Right atrium auricular region (tissue), 2 donors: ENCODE results near the gene SUFU. TPM values are rescaled to one million over a fixed set of nuclear protein-coding genes. Genes with fewer than 3 reads are reported as not detected.
A peak's percentile ranks its signal among the peaks of the same experiment; 100 is the strongest.

Experiments used
- DNase-seq: peaks from one replicate; pipeline ENCODE4 v3.0.0-alpha.2; 2019; ENCODE audit warnings: low spot score
- H3K27ac ChIP-seq, 2 donors: fragments of 200-600 bp; sonication (generic); 1 replicate in 1 of 2; 2 replicates in 1 of 2; pipeline ENCODE4 v1.5.1; 2016 to 2019
- H3K27me3 ChIP-seq, 2 donors: fragments of 200-600 bp; sonication (generic); one replicate each; pipeline versions ENCODE4 v1.5.1 to v1.6.0; 2017 to 2019
- H3K36me3 ChIP-seq: fragments of 200-600 bp; sonication (generic); one replicate; pipeline ENCODE4 v1.5.1; 2016
- H3K4me1 ChIP-seq, 2 donors: fragments of 200-600 bp; sonication (generic); one replicate each; pipeline versions ENCODE4 v1.5.1 to v1.6.0; 2017 to 2019
- H3K4me3 ChIP-seq, 2 donors: fragments of 200-600 bp; sonication (generic); 1 replicate in 1 of 2; 2 replicates in 1 of 2; pipeline ENCODE4 v1.5.1; 2017 to 2019; ENCODE audit warnings: mild to moderate bottlenecking in 1 of 2, moderate library complexity in 1 of 2
- H3K9me3 ChIP-seq, 2 donors: fragments of 200-600 bp; sonication (generic); one replicate each; pipeline ENCODE4 v1.5.1; 2019
- CTCF ChIP-seq, 2 donors: fragments of 200-600 bp; sonication (generic); IDR thresholded peaks; one replicate each; pipeline ENCODE4 v1.5.1; 2019; ENCODE audit warnings: antibody characterized with exemption in 2 of 2
- total RNA-seq, 2 donors: library from RNA; depleted of rRNA; stranded (reverse); fragments of >200 nt; gene quantifications; one replicate each; pipeline ENCODE4 v1.1.0, GENCODE V29; 2016

Gene SUFU
- total RNA-seq, 2 donors from 2014 or later, result 4.9 to 6.4 TPM

GRCh38 chr10:102601639-102602038 lies 97.9 kb downstream of the SUFU start:
- no peak for DNase-seq
- H3K36me3 ChIP-seq, result peaks cover 7% of the 10 kb centered on the region
- no peaks in the 10 kb centered on the region for H3K9me3 ChIP-seq
- H3K27ac ChIP-seq, result peak overlapping the region; percentile 60 to 84
- H3K27me3 ChIP-seq, result no peaks in the 10 kb centered on the region
- no peak for TF ChIP-seq CTCF (IDR thresholded peaks at IDR 0.05)
- no peak overlapping the region for H3K4me3 ChIP-seq
- peaks cover 0 to 94% of the 10 kb centered on the region in 2 donors for H3K4me1 ChIP-seq

DNA sequence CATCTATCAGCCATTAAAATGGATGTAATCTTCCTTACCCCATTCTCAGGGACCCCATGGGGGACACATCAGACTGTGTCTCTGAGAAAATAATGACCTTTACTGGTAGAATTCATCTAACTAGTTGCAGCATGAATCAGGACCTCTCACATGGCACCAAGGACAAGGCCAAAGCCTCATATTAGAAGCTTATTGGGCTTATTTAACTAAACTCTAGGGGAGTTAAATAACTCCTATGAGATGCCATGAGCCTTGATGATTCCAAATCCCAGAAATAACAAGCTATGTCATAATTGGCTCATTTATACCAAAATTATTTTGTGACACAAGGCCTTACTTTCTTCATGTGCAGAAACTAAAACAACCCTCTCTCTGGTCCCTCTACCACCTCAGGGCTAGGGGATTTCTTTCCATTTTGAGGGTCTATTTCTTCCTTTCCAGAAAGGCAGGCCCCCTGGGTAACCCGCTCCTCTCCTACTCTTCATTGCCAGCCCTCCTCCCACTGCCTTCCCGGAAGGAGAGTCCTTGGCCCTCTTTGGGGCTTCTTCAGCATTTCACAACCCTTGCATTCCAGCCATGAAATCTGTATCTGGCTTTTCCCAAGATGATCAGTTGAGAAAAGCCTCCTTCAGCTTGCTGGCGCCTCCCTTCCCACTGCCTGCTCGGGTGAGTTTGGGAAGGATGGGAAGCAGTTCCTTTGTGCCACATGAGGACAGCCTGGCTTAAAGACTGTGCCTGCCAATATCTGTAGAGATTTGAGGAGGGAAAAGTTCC lies 98.7 kb downstream of the SUFU start:
- no peak for TF ChIP-seq CTCF (IDR thresholded peaks at IDR 0.05)
- H3K27ac ChIP-seq, result peak overlapping the region; percentile 60 to 84
- DNase-seq, result no peak
- H3K4me3 ChIP-seq, result no peak overlapping the region
- no peaks in the 10 kb centered on the region for H3K27me3 ChIP-seq
- no peaks in the 10 kb centered on the region for H3K9me3 ChIP-seq
- H3K4me1 ChIP-seq, result peaks cover 0 to 86% of the 10 kb centered on the region in 2 donors
- H3K36me3 ChIP-seq, result peaks cover 7% of the 10 kb centered on the region

- H3K36me3 ChIP-seq, result peaks cover 7% of the 10 kb centered on the region
- no peak for DNase-seq
- TF ChIP-seq CTCF (IDR thresholded peaks at IDR 0.05), result no peak
These were observed 100.2 kb downstream of the SUFU start for GRCh38 chr10:102603946-102604345.

GRCh38 chr10:102604439-102604841 lies 100.7 kb downstream of the SUFU start:
- no peak for TF ChIP-seq CTCF (IDR thresholded peaks at IDR 0.05)
- peaks cover 0 to 70% of the 10 kb centered on the region in 2 donors for H3K4me1 ChIP-seq
- H3K27me3 ChIP-seq, result no peaks in the 10 kb centered on the region
- H3K9me3 ChIP-seq, result no peaks in the 10 kb centered on the region
- no peak overlapping the region for H3K4me3 ChIP-seq
- H3K27ac ChIP-seq, result peak overlapping the region; percentile 54 to 84
- no peak for DNase-seq
- peaks cover 2% of the 10 kb centered on the region for H3K36me3 ChIP-seq

More at GRCh38 chr10:102603946-102604345, 100.2 kb downstream of the SUFU start:
- peak overlapping the region; percentile 54 to 84 for H3K27ac ChIP-seq
- no peaks in the 10 kb centered on the region for H3K9me3 ChIP-seq
- H3K4me1 ChIP-seq, result peaks cover 0 to 71% of the 10 kb centered on the region in 2 donors
- H3K4me3 ChIP-seq, result no peak overlapping the region
- no peaks in the 10 kb centered on the region for H3K27me3 ChIP-seq

DNA sequence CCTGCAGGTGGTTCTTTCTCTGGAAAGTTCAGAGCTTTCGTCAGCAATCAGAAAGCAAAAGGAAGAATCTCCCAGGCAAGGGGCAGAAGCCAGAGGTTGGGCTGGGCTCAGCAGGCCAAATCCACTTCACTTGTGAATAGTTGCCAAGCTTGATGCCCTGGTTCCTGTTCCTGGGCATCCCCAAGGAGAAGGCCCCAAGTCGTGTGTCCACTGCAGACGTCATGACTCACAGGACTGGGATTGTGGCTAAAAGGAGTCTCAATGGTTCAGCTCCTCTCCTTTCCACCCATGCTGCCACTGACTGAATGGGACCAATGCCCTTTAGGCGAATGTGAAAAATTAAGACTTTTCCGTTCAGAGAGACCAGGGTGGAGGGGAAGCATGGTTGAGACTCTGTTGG lies 101.9 kb downstream of the SUFU start:
- H3K27ac ChIP-seq, result peak overlapping the region in 1 of 2 donors; percentile 84
- peaks cover 0 to 68% of the 10 kb centered on the region in 2 donors for H3K4me1 ChIP-seq
- no peak for DNase-seq
- TF ChIP-seq CTCF (IDR thresholded peaks at IDR 0.05), result no peak
- H3K36me3 ChIP-seq, result no peaks in the 10 kb centered on the region
- H3K9me3 ChIP-seq, result no peaks in the 10 kb centered on the region
- H3K27me3 ChIP-seq, result no peaks in the 10 kb centered on the region
- no peak overlapping the region for H3K4me3 ChIP-seq
